Activated T-cell treated with anti-CD3 and anti-CD28 coated beads, Interleukin-2, amount 50 U/mL, for 48 hours (primary cell): ENCODE measurements around the gene NTN1.

Experiments
- DNase-seq, 2 experiments: peaks; one replicate each; pipeline ENCODE4 v3.0.0-alpha.2; 2020

NTN1 gene

GRCh38 chr17:9038380-9038779 lies 17.1 kb downstream of the NTN1 start:
- DNase-seq: no peak

GRCh38 chr17:9044772-9045463 lies 23.6 kb downstream of the NTN1 start:
- no peak for DNase-seq

- DNase-seq: no peak
These were observed 29.6 kb downstream of the NTN1 start for GRCh38 chr17:9050801-9051401.

GRCh38 chr17:9051561-9051960 lies 30.3 kb downstream of the NTN1 start:
- no peak for DNase-seq

GRCh38 chr17:9052921-9053320 lies 31.6 kb downstream of the NTN1 start:
- no peak for DNase-seq

- no peak for DNase-seq
These were observed 32.1 kb downstream of the NTN1 start for GRCh38 chr17:9053406-9053805.

GRCh38 chr17:9054126-9054975 lies 33.0 kb downstream of the NTN1 start:
- no peak for DNase-seq

GRCh38 chr17:9055281-9055680 lies 34.0 kb downstream of the NTN1 start:
- DNase-seq: no peak

GRCh38 chr17:9056566-9056965 lies 35.3 kb downstream of the NTN1 start:
- DNase-seq: no peak

GRCh38 chr17:9057310-9057709 lies 36.0 kb downstream of the NTN1 start:
- DNase-seq: no peak

- no peak for DNase-seq
These were observed 41.1 kb downstream of the NTN1 start for GRCh38 chr17:9062399-9062902.

GRCh38 chr17:9064311-9064834 lies 43.1 kb downstream of the NTN1 start:
- no peak for DNase-seq

- no peak for DNase-seq
These were observed 49.7 kb downstream of the NTN1 start for GRCh38 chr17:9071016-9071415.

GRCh38 chr17:9071811-9072498 lies 50.6 kb downstream of the NTN1 start:
- no peak for DNase-seq

- no peak for DNase-seq
These were observed 51.5 kb downstream of the NTN1 start for GRCh38 chr17:9072696-9073339.

- DNase-seq: no peak
These were observed 52.8 kb downstream of the NTN1 start for GRCh38 chr17:9074131-9074530.

GRCh38 chr17:9079461-9080103 lies 58.3 kb downstream of the NTN1 start:
- no peak for DNase-seq

- no peak for DNase-seq
These were observed 59.1 kb downstream of the NTN1 start for GRCh38 chr17:9080296-9080914.

GRCh38 chr17:9080983-9081382 lies 59.7 kb downstream of the NTN1 start:
- DNase-seq: no peak

GRCh38 chr17:9086577-9086976 lies 65.3 kb downstream of the NTN1 start:
- no peak for DNase-seq

- DNase-seq: no peak
These were observed 66.6 kb downstream of the NTN1 start for GRCh38 chr17:9087921-9088320.
